Panc1 (cell line): ENCODE results near the gene C8A. TPM values are rescaled to one million over a fixed set of nuclear protein-coding genes. Genes with fewer than 3 reads are reported as not detected.

ENCODE experiments used
- ATAC-seq: fragments of 200-7000 bp; cut with Tn5 transposase; 2 replicates; pipeline ENCODE4 v1.9.1; 2020; ENCODE audit warnings: mild to moderate bottlenecking, moderate library complexity
- BruUV-seq: library from RNA; stranded (reverse); fragments of 400-500 nt; replicated peaks from 2 replicates; lab custom pipeline; 2021; lab: Mats Ljungman, UMichigan
- CTCF ChIA-PET: fragments of 300-600 bp; sonication (Branson Sonifier 250); formaldehyde crosslinking; loops from one replicate; lab custom pipeline; 2022; ENCODE audit warnings: antibody characterized with exemption; lab: Charles Lee
- POLR2A ChIA-PET: fragments of 300-600 bp; sonication (Branson Sonifier 250); formaldehyde crosslinking; loops from one replicate; lab custom pipeline; 2022; ENCODE audit warnings: antibody characterized with exemption; lab: Charles Lee
- DNase-seq: peaks from one replicate; pipeline ENCODE4 v3.0.0-alpha.2; 2010; ENCODE audit warnings: low read depth, low spot score
- H3K27ac ChIP-seq: 2 replicates; pipeline ENCODE4 v1.5.1; 2011; ENCODE audit warnings: mild to moderate bottlenecking, low read length, inconsistent platforms
- H3K27me3 ChIP-seq: fragments of 200-500 bp; sonication (Bioruptor generic); 2 replicates; pipeline ENCODE4 v1.6.0; 2014; ENCODE audit warnings: low read length, inconsistent platforms; ENCODE audit not compliant: control insufficient read depth, insufficient read depth
- H3K36me3 ChIP-seq: fragments of 200-500 bp; sonication (Bioruptor generic); 2 replicates; pipeline ENCODE4 v1.5.1; 2014; ENCODE audit warnings: inconsistent platforms, mild to moderate bottlenecking, low read length, moderate library complexity; ENCODE audit not compliant: control insufficient read depth, insufficient read depth
- H3K4me1 ChIP-seq: 2 replicates; pipeline ENCODE4 v1.5.1; 2011; ENCODE audit warnings: inconsistent platforms, mild to moderate bottlenecking, low read length, moderate library complexity; ENCODE audit not compliant: control insufficient read depth, insufficient read depth
- H3K4me3 ChIP-seq, 2 experiments: 2 replicates each; pipeline ENCODE4 v1.5.1; 2011 to 2012; ENCODE audit warnings: low read depth in 2 of 2, low read length in 2 of 2, mild to moderate bottlenecking in 2 of 2, inconsistent platforms in 1 of 2, moderate library complexity in 1 of 2
- H3K9me3 ChIP-seq: fragments of 200-500 bp; sonication (Bioruptor generic); 2 replicates; pipeline ENCODE4 v1.5.1; 2014; ENCODE audit warnings: low read depth, mild to moderate bottlenecking, inconsistent platforms, low read length, moderate library complexity; ENCODE audit not compliant: control insufficient read depth, insufficient read depth
- CTCF ChIP-seq: fragments of 450-650 bp; IDR thresholded peaks from 2 replicates; pipeline ENCODE4 v1.5.1; 2017; ENCODE audit warnings: mild to moderate bottlenecking
- POLR2AphosphoS5 ChIP-seq: IDR thresholded peaks from 2 replicates; pipeline ENCODE4 v1.6.1; 2012; ENCODE audit warnings: mild to moderate bottlenecking, low read depth, low read length, moderate library complexity
- REST ChIP-seq, 2 experiments: IDR thresholded peaks; 2 replicates each; pipeline ENCODE4 v1.6.1; 2011 to 2012; ENCODE audit warnings: low read depth in 2 of 2, control low read depth in 1 of 2, low read length in 1 of 2, mild to moderate bottlenecking in 1 of 2, moderate library complexity in 1 of 2; ENCODE audit not compliant: insufficient read depth in 1 of 2
- SIN3A ChIP-seq: IDR thresholded peaks from 2 replicates; pipeline ENCODE4 v1.6.1; 2012; ENCODE audit warnings: low read depth, mild to moderate bottlenecking, low read length, moderate library complexity, borderline replicate concordance; ENCODE audit not compliant: insufficient read depth
- TCF7L2 ChIP-seq: IDR thresholded peaks from 2 replicates; pipeline ENCODE4 v1.6.1; 2011; ENCODE audit warnings: mild to moderate bottlenecking, low read depth, low read length, inconsistent platforms
- in situ Hi-C: cut with HindIII; loops from 2 replicates; pipeline ENCODE4 v1.10.0; 2016; ENCODE audit warnings: low sequenced_read_pairs, low pct_unique_long_range_greater_than_20kb
- intact Hi-C: fragments of 100-400 bp; cut with micrococcal nuclease; formaldehyde crosslinking; loops from one replicate; pipeline ENCODE4 v1.10.0; 2022; ENCODE audit not compliant: unreplicated experiment
- total RNA-seq: library from RNA; stranded (reverse); gene quantifications from one replicate; pipeline ENCODE4 v1.2.1, GENCODE V29; 2021; ENCODE audit not compliant: unreplicated experiment

C8A gene
- total RNA-seq, 1 experiment from 2014 or later, result not detected

- POLR2A ChIA-PET, result interaction anchor here (0.5 kb wide), 1 partner anchor 186 kb away, joined by 16 read pairs; no protein-coding TSS in a partner anchor
- BruUV-seq, result no TSS peak
- DNase-seq (no peak), ATAC-seq (no peak)
- CTCF ChIA-PET, result no interaction called here
- in situ Hi-C loops (no loop called here), intact Hi-C loops (no loop called here)
- Histone ChIP-seq H3K27me3 (0 out of 2 replicates have a peak, but pooled peaks cover 2% of the 10 kb centered on the region), H3K4me3 (no peak overlapping the region), H3K36me3 (no peaks in the 10 kb centered on the region), H3K9me3 (no peaks in the 10 kb centered on the region), H3K27ac (no peak overlapping the region), H3K4me1 (no peaks in the 10 kb centered on the region)
- TF ChIP-seq POLR2AphosphoS5 (no peak), TCF7L2 (no peak), REST (IDR thresholded peaks at IDR 0.05; ENCODE audit: insufficient read depth in 1 of 2, low read depth in 2 of 2, low read length in 1 of 2) (no peak), SIN3A (no peak), CTCF (no peak)
These were observed 10.0 kb upstream of the C8A start for GRCh38 chr1:56844545-56845136.

- H3K9me3 ChIP-seq, result no peaks in the 10 kb centered on the region
- H3K4me1 ChIP-seq, result no peaks in the 10 kb centered on the region
- DNase-seq, result no peak
- in situ Hi-C loops, result no loop called here
- no peak overlapping the region for H3K4me3 ChIP-seq
- intact Hi-C loops, result no loop called here
- 0 out of 2 replicates have a peak, but pooled peaks cover 2% of the 10 kb centered on the region for H3K27me3 ChIP-seq
- TF ChIP-seq REST (IDR thresholded peaks at IDR 0.05; ENCODE audit: insufficient read depth in 1 of 2, low read depth in 2 of 2, low read length in 1 of 2) (no peak), SIN3A (no peak), POLR2AphosphoS5 (no peak), TCF7L2 (no peak), CTCF (no peak)
- ATAC-seq, result no peak
- ChIA-PET CTCF (no interaction called here), POLR2A (no interaction called here)
- BruUV-seq, result no TSS peak
- no peaks in the 10 kb centered on the region for H3K36me3 ChIP-seq
- no peak overlapping the region for H3K27ac ChIP-seq
These were observed 9.3 kb upstream of the C8A start for GRCh38 chr1:56845343-56845742.
